ENCODE results near the gene GEMIN8.

DNA sequence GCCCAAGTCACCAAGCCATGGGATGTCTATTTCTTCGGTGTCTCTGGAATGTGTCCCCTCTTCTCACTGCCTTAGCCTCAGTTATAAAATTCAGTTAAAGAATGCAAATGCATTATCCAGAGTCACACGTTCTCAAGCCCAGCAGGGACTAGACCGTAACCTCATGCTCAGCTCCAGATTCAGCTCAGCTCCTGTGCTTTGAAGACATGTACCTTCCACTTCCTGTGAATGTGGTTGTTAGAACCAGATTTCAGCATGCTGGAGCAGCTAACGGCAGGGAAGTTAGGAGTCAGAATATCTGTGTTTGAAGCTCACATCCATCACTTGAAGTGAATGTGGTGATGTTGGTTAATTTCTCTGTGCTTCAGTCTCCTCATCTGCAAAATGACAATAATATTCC, 26.7 kb downstream of the GEMIN8 start:
- no peak for TF ChIP-seq POLR2A (IDR thresholded peaks at IDR 0.05)
- TF ChIP-seq, protein P1, sequence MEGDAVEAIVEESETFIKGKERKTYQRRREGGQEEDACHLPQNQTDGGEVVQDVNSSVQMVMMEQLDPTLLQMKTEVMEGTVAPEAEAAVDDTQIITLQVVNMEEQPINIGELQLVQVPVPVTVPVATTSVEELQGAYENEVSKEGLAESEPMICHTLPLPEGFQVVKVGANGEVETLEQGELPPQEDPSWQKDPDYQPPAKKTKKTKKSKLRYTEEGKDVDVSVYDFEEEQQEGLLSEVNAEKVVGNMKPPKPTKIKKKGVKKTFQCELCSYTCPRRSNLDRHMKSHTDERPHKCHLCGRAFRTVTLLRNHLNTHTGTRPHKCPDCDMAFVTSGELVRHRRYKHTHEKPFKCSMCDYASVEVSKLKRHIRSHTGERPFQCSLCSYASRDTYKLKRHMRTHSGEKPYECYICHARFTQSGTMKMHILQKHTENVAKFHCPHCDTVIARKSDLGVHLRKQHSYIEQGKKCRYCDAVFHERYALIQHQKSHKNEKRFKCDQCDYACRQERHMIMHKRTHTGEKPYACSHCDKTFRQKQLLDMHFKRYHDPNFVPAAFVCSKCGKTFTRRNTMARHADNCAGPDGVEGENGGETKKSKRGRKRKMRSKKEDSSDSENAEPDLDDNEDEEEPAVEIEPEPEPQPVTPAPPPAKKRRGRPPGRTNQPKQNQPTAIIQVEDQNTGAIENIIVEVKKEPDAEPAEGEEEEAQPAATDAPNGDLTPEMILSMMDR (IDR thresholded peaks at IDR 0.05) = no peak

Data from Peyer's patch (tissue), 4 donors.